ENCODE results near the gene PLCH1. TPM values are rescaled to one million over a fixed set of nuclear protein-coding genes. Genes with fewer than 3 reads are reported as not detected.

The PLCH1 gene
- total and polyA plus RNA-seq, 2 of the 8 experiments (the other 6 are each of a cell fraction or from before 2014, with no cell fraction given): 5.8 to 17.2 TPM

GRCh38 chr3:155629556-155629955 is 115.3 kb downstream of the PLCH1 start (continued):
- TF ChIP-seq CHD7 (IDR thresholded peaks at IDR 0.05; ENCODE audit: insufficient replicate concordance, low read length) (no peak), SP2 (IDR thresholded peaks at IDR 0.05; ENCODE audit: low read length) (no peak)

Data from H1 (cell line).